GM04504 (cell line): ENCODE data around the gene KCNH8.

Experiments used
- DNase-seq: peaks from one replicate; pipeline ENCODE4 v3.0.0-alpha.2; 2012; ENCODE audit warnings: low read depth

KCNH8 gene

DNA sequence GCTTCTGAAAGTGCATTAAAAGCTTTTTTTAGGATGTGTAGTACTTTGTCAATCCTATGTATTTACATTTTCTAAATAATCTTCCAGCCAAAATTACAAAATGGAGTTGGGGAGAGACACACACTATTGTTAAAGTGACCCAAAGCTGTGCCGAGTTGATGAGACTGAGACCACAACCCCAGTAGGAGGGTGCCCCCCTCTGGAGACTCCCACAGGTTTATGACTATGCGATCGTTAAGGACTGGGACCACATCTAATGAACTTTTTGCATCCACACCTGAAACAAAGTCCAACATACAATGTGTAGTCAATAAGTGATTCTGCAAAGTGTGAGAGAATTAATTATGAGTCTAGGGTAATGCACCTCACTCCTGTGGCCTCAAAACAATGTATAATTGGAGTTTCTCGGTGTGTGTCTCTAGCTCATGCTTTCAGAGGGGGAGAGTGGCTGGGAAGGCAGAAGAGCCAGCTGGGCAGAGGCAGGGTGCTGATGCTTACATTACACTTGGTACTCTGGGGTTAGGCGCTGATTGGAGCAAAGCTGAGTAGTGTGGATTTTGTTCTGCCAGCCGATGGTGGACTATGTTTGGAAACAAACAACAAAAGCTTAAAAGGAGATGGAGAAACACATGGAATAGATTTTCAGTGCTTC lies 102.8 kb downstream of the KCNH8 start:
- DNase-seq = no peak

DNA sequence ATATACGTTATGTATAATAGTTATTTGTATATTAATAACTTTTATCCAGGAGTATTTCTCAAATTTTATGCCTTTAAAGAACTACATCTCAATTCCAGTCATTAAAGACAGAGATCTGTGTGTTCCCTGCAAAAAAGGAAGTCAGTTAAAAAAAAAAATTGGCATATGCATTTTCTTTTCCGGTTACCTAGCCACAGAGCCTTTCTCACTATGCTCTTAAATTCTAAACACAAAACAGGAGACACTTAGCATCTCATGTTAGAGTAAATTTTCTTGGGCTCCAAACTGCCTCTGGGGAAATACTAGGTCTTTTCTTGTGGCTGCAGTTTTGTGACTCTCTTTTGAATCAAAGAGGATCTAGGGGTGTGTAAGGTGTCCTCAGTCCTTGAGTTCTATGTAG lies 105.9 kb downstream of the KCNH8 start:
- DNase-seq = no peak

DNA sequence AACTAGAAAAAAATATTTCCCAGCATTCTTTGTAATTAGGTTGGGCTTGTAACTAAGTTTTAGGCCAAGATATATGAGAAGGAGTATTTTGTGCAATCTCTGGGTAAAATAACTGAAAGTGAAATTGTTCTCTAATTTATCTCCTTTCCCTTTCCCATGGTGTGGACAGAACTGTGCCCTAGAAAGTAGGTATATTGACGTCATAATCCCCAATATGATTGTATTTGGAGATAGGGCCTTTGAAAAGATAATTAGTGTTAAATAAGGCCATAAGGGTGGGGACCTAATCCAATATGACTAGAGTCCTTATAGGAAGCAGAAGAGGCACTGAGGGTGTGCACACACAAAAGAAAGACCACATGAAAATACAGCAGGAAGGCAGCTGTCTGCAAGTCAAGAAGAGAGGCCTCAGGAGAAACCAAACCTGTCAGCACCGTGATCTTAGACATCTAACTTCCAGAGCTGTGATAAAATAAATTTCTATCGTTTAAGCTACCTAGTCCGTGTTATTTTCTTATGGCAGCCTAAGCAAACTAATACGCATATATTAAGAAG lies 106.6 kb downstream of the KCNH8 start:
- DNase-seq = no peak

DNA sequence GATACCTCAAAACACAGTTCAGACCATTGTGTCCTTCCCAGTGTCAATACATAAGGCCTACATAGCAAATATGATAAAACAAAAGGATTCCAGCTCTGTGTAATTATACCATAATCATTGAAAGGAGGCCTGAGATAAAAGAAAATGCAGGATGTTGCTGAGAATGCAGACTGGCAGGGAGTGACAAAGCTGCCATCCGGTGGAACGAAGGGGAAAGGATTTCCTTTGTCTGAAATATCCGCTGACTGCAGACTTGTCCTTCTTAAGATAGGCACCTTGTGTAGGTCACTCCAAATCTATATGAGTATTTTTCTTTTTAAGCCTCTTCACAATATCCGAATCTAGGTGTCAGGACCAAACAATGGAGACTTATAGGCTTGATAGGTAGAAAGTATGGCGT lies 108.0 kb downstream of the KCNH8 start:
- no peak for DNase-seq

DNA sequence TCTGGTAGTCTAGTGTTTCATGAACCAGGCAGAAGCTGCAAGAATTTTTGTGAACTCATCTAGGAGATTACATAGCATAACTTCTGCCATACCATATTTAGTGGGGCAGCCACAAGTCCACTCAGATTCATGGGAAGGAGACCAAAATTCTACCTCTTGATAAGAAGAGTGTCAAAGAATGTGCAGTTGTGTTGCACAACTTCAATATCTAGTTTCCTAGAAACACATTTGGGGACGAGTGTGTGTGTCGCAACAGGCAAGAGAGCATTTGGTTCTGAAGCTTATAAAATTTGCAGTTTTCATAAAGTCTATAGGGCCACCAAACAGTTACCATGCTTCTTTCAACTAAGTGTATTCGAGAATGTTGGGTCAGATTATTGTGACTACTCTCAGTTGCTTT lies 115.3 kb downstream of the KCNH8 start:
- no peak for DNase-seq

DNA sequence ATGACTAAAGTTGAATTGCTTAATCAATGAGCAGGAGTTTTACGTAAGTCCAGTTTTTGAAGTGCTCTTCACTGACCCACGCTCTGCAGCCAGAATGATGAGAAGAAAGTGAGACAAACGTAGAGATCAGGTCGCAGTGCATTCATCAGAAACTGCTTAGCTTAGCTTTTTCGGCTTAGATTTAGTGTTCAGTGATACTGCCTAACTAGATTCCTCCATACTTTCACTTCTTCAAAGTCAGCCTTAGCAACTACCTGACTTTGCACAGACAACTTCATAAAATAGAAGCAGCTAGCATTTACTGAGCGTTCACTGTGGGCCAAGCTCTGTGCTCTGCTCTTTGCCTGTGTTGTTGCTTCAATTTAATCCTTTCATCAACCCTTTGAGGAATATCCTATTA lies 116.1 kb downstream of the KCNH8 start:
- no peak for DNase-seq

DNA sequence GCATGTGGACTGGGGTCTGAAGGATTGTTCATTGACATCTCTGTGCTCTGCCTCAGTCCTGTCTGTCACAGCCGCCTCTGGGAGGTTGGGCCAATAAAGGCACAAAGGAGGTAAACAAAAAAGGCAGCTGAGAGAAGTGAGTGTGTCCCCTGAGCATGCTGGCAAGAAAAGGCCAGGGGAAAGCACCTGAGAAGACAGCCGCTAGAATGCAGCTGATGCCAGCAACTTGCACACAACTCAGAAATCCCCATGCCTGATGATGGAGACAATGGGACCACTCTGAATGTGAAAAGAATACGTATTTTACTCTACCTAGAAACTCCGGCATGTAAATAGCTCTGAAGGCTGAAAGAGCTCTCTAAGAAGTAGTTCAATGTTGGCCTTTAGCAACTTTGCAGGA lies 118.7 kb downstream of the KCNH8 start:
- DNase-seq = no peak

DNA sequence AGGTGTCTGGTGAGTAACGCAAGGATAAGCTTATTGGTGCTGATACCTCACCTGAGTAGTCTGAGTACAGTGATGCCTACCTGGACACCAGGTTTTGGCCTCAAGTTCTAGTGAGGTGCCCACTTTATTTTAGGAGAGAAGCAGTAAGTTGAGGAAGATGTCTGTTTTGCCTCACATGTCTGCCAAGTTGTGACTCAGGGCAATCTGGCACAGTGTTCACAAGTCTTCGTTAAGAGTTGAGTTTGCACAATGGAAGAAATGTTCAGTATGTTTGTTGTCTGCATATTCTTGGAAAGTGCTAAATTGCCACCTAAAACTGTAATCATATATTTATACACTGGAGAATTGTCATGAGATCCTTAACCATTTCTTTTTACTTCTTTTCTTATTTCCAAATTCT lies 122.2 kb downstream of the KCNH8 start:
- DNase-seq = no peak

DNA sequence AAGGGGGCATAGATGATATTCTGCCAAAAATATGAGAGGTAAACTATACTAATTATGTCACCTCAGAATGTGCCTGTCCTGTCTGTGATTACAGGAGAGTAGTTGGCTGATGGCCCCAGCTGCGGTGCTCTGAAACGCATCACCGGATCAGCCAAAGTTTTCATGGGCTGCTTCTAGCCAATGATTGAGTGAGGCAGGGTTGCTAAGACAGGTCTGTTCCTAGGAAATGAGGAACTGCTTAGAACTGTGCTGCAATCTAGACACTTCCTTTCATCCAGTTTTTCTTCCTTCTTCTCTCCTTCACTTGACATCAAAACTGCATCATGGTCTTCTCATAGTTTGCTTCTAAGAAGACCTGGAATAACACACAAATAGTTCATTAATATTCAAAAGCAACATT lies 124.0 kb downstream of the KCNH8 start:
- DNase-seq = no peak

DNA sequence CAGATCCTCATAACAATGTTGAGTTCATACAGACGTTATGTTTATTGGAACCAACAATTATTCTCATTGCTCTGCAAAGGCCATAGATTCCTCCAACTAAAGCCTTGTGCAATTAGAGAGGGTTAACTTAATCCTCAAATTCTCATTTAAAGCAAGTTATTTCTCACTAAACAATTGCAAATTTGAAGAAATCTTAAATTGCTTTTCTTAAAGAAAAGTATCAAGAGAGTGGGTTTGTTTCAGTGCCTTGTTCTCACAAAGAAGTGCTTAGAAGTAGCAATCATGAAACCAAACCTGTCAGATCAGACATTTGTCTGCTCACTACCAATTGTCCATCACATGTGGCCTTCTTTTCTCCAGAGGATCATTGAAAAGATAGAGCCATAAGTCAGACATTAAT lies 124.8 kb downstream of the KCNH8 start:
- DNase-seq = no peak

DNA sequence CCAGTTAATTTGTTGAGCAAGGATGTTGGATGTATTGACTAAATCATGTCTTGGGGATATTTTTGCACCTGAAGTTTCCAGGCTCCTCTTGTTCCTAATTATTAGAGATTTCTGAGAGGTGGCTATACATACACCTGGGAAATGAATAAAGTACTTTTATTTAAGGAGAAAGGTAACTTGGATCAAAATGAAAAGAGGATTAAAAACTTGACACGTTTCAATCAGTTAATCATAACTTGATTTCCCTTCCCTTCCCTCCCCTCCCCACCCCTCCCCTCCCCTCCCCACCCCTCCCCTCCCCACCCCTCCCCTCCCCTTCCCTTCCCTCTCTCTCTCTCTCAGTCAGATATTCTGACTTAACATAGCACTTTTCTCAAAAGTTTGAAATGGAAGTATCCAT lies 126.3 kb downstream of the KCNH8 start:
- DNase-seq = no peak

DNA sequence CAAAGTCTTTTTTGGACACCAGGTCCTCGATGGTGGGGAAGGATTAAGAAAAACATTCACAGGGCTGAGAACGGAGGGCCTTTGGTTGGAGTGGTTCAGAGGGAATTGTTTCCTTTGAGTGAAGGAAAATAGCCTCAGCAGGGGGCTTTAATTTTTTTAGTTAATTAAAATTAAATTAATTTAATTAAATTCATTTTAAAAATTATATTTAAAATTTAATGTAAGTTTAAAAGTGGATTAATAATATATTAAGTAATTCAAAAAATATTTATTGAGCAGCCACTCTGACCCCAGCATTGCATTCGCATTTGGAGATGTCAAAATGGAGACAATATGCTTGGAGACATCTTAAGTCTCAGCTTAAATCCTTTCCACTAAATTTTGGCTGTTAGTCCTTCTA lies 136.7 kb downstream of the KCNH8 start:
- no peak for DNase-seq

DNA sequence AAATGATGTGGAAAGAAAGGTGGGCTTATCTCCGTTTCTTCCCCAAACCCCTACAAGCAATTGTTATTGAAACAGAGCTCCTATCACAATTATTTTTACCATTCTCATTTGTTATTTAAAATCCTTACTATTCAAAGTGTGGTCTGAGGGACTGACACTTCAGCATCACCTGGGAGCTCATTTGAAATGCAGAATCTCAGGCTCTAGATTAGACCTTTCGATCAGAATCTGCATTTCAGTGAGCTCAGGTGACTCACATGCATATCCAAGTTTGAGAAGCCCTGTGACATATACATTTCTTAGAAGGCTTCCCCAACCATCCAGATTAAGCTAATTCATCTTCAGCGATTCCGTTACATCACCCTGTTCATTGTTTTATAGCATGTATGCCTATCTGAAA lies 145.0 kb downstream of the KCNH8 start:
- no peak for DNase-seq

DNA sequence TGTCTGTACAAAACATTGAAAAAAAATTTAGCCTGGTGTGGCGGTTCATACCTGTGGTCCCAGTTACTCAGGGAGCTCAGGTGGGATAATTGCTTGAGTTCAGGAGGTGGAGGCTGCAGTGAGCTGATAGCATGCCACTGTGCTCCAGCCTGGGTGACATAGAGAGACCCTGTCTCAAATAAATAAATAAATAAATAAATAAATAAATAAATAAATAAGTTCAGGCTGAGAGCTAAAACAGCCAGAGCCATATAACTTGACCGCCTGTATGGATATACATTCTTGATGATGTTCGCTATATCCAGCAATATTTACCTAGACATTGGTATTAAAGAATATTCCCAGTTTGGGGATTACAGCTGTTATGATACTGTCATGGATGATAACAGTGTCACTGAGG lies 146.9 kb downstream of the KCNH8 start:
- DNase-seq = no peak

DNA sequence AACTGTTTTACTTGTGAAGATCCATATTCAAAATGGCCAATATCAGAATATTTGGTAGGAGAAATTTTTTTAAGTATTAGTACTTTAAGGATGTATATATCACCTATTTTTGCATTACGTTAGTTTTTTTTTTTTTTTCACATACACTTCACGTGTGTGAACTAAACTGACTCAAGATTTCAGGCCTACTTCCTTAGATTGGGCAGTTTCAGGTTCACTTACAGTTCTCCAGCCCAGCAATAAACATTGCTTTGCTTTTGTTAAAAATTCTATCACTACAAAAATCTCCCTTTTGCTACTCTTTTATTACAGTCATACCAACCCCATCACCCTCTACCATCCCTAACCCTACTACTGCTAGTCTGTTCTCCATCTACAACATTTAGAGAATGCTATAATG lies 183.6 kb downstream of the KCNH8 start:
- no peak for DNase-seq

DNA sequence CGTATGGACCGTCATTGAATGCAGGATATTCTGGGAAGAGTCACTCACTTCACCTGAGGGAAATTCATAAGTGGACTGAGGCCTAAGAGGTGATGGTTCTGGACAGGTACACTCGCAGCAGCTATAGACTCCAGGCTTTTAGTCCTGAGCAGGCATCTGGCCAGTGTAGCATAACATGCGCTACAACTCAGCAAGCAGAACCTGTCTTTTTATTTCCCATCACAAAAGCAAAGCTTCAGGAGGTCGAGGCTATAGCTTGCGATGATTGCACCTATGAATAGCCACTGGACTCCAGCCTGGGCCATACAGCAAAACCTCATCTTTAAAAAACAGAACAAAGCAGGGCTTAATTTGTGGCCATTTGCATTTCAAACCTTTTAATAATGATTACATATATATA lies 185.8 kb downstream of the KCNH8 start:
- DNase-seq = no peak

DNA sequence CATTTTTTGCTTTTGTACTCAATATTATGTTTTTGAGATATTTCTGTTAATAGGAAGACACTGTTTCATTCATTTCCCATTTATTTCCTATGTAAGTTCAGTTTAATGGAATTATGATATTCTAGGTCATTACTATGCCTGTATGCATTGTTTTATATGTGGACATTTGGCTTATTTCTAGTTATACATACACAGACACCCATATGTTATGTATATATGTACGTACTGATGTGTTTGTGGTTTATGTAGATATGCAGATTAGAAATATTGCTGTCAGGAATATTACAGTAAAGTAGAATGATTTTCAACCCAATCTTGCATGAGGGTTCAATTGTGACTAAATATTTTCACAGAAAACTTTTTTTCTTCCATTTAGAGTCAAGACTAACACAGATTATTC lies 190.5 kb downstream of the KCNH8 start:
- no peak for DNase-seq

DNA sequence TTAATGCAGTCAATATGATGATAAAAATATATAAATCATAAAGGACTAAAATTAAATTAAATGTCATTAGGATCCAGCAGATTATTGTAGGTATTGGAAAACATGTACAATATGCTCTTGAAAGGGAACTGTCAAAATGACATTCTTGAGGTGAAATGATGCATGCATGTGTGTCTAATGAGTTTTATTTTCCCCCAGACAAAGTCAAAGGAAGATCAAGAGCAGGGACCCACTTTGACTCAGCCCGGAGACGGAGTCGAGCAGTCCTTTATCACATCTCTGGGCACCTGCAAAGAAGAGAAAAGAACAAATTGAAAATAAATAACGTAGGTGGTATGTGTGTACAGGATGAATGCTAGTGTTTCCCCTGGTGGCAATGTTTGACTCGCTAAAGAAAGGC lies 194.1 kb downstream of the KCNH8 start:
- no peak for DNase-seq

DNA sequence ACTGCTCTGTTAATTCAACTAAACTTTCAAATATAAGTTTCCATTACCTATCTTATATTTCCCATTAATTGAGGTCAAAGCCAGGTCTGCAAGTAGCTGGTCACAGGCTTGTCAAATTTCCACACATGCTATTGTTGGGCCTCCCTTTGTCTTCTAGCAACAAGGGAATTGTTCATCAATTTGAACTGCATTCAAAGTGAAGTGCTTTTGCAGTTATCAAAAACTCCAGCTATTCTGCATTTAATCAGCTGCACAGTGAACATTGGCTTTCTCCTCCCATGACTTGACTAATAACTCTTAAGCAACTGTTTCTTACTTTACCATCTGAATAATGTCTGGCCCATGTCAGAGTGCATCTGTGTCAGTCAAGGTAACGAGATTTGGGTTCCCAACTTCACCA lies 198.4 kb downstream of the KCNH8 start:
- no peak for DNase-seq

DNA sequence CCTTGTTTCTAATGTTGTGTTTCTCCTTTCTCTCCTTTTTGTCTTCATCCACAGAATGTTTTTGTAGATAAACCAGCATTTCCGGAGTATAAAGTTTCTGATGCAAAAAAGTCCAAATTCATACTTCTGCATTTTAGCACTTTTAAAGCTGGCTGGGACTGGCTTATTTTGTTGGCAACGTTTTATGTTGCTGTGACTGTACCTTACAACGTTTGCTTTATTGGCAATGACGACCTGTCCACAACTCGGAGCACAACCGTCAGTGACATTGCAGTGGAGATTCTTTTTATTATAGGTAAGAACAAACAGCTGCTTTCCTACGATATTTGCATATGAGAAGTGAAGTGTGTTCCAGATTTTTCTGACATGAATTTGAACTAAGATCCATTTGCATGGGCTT lies 199.4 kb downstream of the KCNH8 start:
- no peak for DNase-seq

DNA sequence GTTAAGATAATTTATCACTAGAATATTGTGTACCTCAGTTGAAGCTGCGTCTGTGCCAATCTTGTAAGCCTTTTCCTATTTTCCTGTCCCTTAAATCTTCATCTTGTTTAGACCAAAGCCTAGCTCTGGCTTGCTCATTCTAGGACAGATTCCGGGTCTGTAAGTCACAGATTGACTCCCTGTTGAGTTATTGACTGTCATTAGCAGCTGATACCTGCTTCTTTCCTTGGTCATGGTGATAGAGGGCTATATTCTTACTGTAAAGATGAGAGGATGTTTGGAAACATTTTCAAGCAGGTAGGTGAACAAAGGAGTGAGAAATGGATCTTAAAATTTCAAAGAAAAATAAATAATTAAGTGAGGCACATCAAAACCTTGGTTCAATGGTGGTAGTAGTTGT lies 200.2 kb downstream of the KCNH8 start:
- no peak for DNase-seq

DNA sequence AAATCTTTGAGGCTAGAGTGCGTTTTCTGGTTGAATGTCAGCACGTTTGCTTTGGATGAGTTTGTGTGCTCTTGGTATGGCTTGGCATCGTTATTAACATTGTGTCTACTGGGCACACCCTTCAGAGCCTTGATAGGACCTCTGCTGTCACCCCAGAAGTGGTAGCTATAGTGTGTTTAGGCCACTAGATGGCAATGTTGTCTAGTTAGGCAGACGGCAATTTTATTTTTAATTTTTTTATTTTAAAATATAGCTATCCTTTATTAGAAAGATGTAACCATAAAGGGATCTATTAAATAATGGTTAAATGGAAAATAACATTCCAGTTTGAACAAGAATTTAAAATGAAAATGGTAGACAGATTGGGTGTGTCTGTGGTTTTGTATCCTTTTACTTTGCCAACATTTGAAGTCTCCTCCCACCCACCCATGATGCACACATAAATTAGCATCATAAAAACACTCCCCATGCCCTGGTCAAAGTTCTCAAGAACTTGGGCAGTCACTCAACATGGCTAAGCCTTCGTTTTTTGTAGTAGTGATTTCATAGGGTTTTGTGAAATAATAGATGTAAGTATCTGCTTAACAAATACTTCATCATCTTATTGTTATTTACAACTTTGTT lies 200.7 kb downstream of the KCNH8 start:
- no peak for DNase-seq

DNA sequence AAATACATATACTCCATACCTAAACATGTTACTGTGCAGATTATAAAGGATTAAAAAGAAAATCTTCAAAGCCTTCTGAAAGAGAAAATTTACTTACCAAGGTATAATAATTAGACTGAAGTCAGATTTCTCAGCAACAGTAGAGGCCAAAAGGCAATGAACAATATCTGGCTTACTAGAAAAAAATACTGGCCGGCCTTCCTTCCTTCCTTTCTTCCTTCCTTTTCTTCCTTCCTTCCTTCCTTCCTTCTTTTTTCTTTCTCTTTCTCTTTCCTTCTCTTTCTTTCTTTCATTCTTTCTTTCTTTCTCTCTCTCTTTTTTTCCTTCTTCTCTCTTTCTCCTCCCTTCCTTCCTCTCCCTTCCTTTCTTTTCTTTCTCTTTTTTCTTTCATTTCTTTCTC lies 209.6 kb downstream of the KCNH8 start:
- no peak for DNase-seq

DNA sequence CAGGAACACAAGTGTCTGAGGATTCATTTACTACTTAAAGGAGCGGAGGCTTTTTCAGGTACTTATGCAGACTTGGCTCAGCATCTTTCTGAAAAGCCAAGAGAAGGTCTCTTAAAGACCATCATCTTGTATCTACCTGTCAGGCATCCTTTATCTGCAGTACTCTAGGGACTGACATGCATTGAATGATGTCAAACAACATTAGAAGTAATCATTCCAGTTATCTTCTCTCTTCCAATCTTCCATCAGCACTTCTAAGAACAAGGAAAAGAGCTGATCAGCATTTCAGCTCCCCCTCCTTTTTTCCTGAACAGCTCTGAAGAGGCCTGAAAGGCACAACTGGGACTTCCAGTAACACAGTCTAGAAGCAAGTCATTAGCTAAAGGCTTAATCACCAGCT lies 214.8 kb downstream of the KCNH8 start:
- DNase-seq = no peak
